Lung (tissue), 12 donors: ENCODE measurements around the gene SHANK2. TPM values are rescaled to one million over a fixed set of nuclear protein-coding genes. Genes with fewer than 3 reads are reported as not detected.

ENCODE experiments used
- ATAC-seq: fragments of 200-7000 bp; cut with Tn5 transposase; one replicate; pipeline ENCODE4 v1.9.1; 2020; ENCODE audit warnings: moderate number of reproducible peaks; ENCODE audit not compliant: insufficient read depth, low FRiP score
- DNase-seq, 3 donors: peaks; one replicate each; pipeline ENCODE4 v3.0.0-alpha.2; 2013 to 2017
- H3K27ac ChIP-seq, 2 donors: one replicate each; pipeline ENCODE4 v1.5.1; 2013; ENCODE audit warnings: mild to moderate bottlenecking in 2 of 2, moderate library complexity in 2 of 2, control low read depth in 1 of 2, inconsistent platforms in 1 of 2, low read depth in 1 of 2, low read length in 1 of 2
- H3K27me3 ChIP-seq, 3 donors: one replicate each; pipeline ENCODE4 v1.5.1; 2013; ENCODE audit warnings: low read length in 2 of 3; ENCODE audit not compliant: control insufficient read depth in 3 of 3, insufficient read depth in 3 of 3
- H3K36me3 ChIP-seq, 4 donors: one replicate each; pipeline ENCODE4 v1.5.1; 2013; ENCODE audit warnings: low read length in 4 of 4, mild to moderate bottlenecking in 1 of 4, moderate library complexity in 1 of 4; ENCODE audit not compliant: control insufficient read depth in 4 of 4, insufficient read depth in 4 of 4
- H3K4me1 ChIP-seq, 5 donors: one replicate each; pipeline ENCODE4 v1.5.1; 2013; ENCODE audit warnings: low read length in 5 of 5, mild to moderate bottlenecking in 2 of 5, moderate library complexity in 1 of 5; ENCODE audit not compliant: control insufficient read depth in 5 of 5, insufficient read depth in 5 of 5
- H3K4me3 ChIP-seq: one replicate; pipeline ENCODE4 v1.5.1; 2013; ENCODE audit warnings: mild to moderate bottlenecking, control low read depth, moderate library complexity
- H3K9ac ChIP-seq, 2 donors: one replicate each; pipeline ENCODE4 v1.5.1; 2013; ENCODE audit warnings: low read length in 2 of 2, control low read depth in 1 of 2; ENCODE audit not compliant: insufficient read depth in 1 of 2
- H3K9me3 ChIP-seq, 4 donors: one replicate each; pipeline ENCODE4 v1.5.1; 2013; ENCODE audit warnings: low read length in 3 of 4, mild to moderate bottlenecking in 1 of 4, moderate library complexity in 1 of 4; ENCODE audit not compliant: control insufficient read depth in 4 of 4, insufficient read depth in 3 of 4
- WGBS, 2 donors: extraction: QIAGEN DNeasy Blood & Tissue Kit; methylation state at CpG; one replicate each; pipeline ENCODE4 v1.1.7; 2013; 5-methylcytosine and 5-hydroxymethylcytosine counted together
- polyA plus RNA-seq, 2 donors: library from polyadenylated mRNA; stranded (reverse); fragments of 200-250 nt; gene quantifications; one replicate each; pipeline ENCODE4 v1.2.1, GENCODE V29; 2013
- total RNA-seq, 2 donors: library from RNA; depleted of rRNA in 1 of 2; stranded (reverse); fragments of >200 nt in 1 of 2; gene quantifications; one replicate each; pipeline ENCODE4 v1.2.1, GENCODE V29; 2014 to 2021
- TF ChIP-seq, protein P1 (sequence below): IDR thresholded peaks from 2 replicates; pipeline ENCODE4 v1.5.1; 2012; ENCODE audit warnings: mild to moderate bottlenecking; ENCODE audit errors: control extremely low read depth, extremely low read depth
- donor health status: control.
- donor health status: control.
- donor health status: Bipolar disorder and iron deficiency.
- donor health status: healthy.
- donor health status: DM: yes; HTN: yes; CAD: no.

The SHANK2 gene
- total and polyA plus RNA-seq, 4 donors = 3.0 to 55.4 (median 25.9) TPM

- H3K4me3 ChIP-seq = no peak overlapping the region
- peaks cover 0 to 22% (median 13%) of the 10 kb centered on the region in 5 donors for H3K4me1 ChIP-seq
- peak in 2 of 3 donors; percentile 39 to 45 for DNase-seq
- 70 to 80% methylated on average over 15 of the region's 15 CpGs for WGBS, 2 donors
- H3K9me3 ChIP-seq = peaks cover 0 to 2% (median 0%) of the 10 kb centered on the region in 4 donors
- no peak overlapping the region for H3K9ac ChIP-seq
- no peaks in the 10 kb centered on the region for H3K27me3 ChIP-seq
- TF ChIP-seq, protein P1, sequence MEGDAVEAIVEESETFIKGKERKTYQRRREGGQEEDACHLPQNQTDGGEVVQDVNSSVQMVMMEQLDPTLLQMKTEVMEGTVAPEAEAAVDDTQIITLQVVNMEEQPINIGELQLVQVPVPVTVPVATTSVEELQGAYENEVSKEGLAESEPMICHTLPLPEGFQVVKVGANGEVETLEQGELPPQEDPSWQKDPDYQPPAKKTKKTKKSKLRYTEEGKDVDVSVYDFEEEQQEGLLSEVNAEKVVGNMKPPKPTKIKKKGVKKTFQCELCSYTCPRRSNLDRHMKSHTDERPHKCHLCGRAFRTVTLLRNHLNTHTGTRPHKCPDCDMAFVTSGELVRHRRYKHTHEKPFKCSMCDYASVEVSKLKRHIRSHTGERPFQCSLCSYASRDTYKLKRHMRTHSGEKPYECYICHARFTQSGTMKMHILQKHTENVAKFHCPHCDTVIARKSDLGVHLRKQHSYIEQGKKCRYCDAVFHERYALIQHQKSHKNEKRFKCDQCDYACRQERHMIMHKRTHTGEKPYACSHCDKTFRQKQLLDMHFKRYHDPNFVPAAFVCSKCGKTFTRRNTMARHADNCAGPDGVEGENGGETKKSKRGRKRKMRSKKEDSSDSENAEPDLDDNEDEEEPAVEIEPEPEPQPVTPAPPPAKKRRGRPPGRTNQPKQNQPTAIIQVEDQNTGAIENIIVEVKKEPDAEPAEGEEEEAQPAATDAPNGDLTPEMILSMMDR = no peak
- H3K36me3 ChIP-seq = no peaks in the 10 kb centered on the region
- no peak for ATAC-seq
- no peak overlapping the region for H3K27ac ChIP-seq
These were observed 30.4 kb upstream of the SHANK2 start for GRCh38 chr11:71282581-71283351.

GRCh38 chr11:71281831-71282230, 29.5 kb upstream of the SHANK2 start:
- 79 to 85% methylated on average over 7 of the region's 7 CpGs for WGBS, 2 donors
- no peak overlapping the region for H3K9ac ChIP-seq
- H3K4me1 ChIP-seq = peaks cover 0 to 22% (median 4%) of the 10 kb centered on the region in 5 donors
- TF ChIP-seq, protein P1 = no peak
- no peaks in the 10 kb centered on the region for H3K27me3 ChIP-seq
- DNase-seq (no peak), ATAC-seq (no peak)
- no peaks in the 10 kb centered on the region for H3K36me3 ChIP-seq
- no peak overlapping the region for H3K4me3 ChIP-seq
- H3K9me3 ChIP-seq = no peaks in the 10 kb centered on the region
- no peak overlapping the region for H3K27ac ChIP-seq

- Histone ChIP-seq H3K27me3 (no peaks in the 10 kb centered on the region), H3K9me3 (no peaks in the 10 kb centered on the region), H3K4me1 (peaks cover 0 to 17% (median 0%) of the 10 kb centered on the region in 5 donors), H3K36me3 (no peaks in the 10 kb centered on the region), H3K27ac (no peak overlapping the region), H3K9ac (no peak overlapping the region), H3K4me3 (no peak overlapping the region)
- 93 to 95% methylated on average over 3 of the region's 3 CpGs for WGBS, 2 donors
- TF ChIP-seq, protein P1 = no peak
- no peak for ATAC-seq
- no peak for DNase-seq
These were observed 28.8 kb upstream of the SHANK2 start for GRCh38 chr11:71281204-71281603.
